G401 (cell line): ENCODE results near the gene PAN3. TPM values are rescaled to one million over a fixed set of nuclear protein-coding genes. Genes with fewer than 3 reads are reported as not detected.
A peak's percentile ranks its signal among the peaks of the same experiment; 100 is the strongest.
"Not testable (repeated sequence)": the region's sequence is repeated elsewhere in the genome, so short reads cannot be mapped to it uniquely, and the experiment has no call there.

ENCODE experiments used
- DNase-seq: peaks from one replicate; pipeline ENCODE4 v3.0.0-alpha.2; 2015; ENCODE audit warnings: low spot score
- in situ Hi-C: cut with HindIII; loops from 2 replicates; pipeline ENCODE4 v1.10.0; 2016; ENCODE audit warnings: low sequenced_read_pairs, mixed read lengths
- total RNA-seq: library from RNA; depleted of rRNA; stranded (reverse); fragments of >200 nt; shearing (Covaris generic); gene quantifications from 2 replicates; pipeline ENCODE4 v1.2.3, GENCODE V29; 2014; rRNA removed

PAN3 gene
- total RNA-seq = 11.4 and 21.3 TPM in 2 replicates

GRCh38 chr13:28138012-28138755, at the start of gene PAN3:
TSS of gene PAN3 (plus strand) at chr13:28138545. CDS start at chr13:28138658, 113 bp downstream.
- peak; percentile 86 for DNase-seq
- in situ Hi-C loops = no loop called here

GRCh38 chr13:28089065-28089464, 49.3 kb upstream of the PAN3 start:
- no peak for DNase-seq
- in situ Hi-C loops = no loop called here

GRCh38 chr13:28092431-28092830, 45.9 kb upstream of the PAN3 start:
- in situ Hi-C loops = no loop called here
- DNase-seq = no peak

GRCh38 chr13:28093881-28094280, 44.5 kb upstream of the PAN3 start:
- in situ Hi-C loops = no loop called here
- DNase-seq = no peak

- no peak for DNase-seq
- in situ Hi-C loops = no loop called here
These were observed 44.0 kb upstream of the PAN3 start for GRCh38 chr13:28094306-28094705.

GRCh38 chr13:28097503-28097902, 40.8 kb upstream of the PAN3 start:
- in situ Hi-C loops = no loop called here
- no peak for DNase-seq

- in situ Hi-C loops = no loop called here
- peak; percentile 60 for DNase-seq
These were observed 38.8 kb upstream of the PAN3 start for GRCh38 chr13:28099396-28100149.

GRCh38 chr13:28100150-28101121, 37.9 kb upstream of the PAN3 start, which contains the start of gene FLT3:
TSS of gene FLT3 (minus strand) at chr13:28100576. CDS start at chr13:28100510, 66 bp downstream.
- DNase-seq = peak; percentile 81
- in situ Hi-C loops = no loop called here

- in situ Hi-C loops = not testable (repeated sequence)
These were observed 36.5 kb upstream of the PAN3 start for GRCh38 chr13:28101886-28102285.

GRCh38 chr13:28106976-28107375, 31.4 kb upstream of the PAN3 start:
- DNase-seq = no peak
- in situ Hi-C loops = no loop called here

More at GRCh38 chr13:28101886-28102285, 36.5 kb upstream of the PAN3 start:
- not testable (repeated sequence) for DNase-seq

GRCh38 chr13:28110414-28110813, 27.9 kb upstream of the PAN3 start:
- in situ Hi-C loops = no loop called here
- no peak for DNase-seq

- DNase-seq = peak; percentile 75
- in situ Hi-C loops = no loop called here
These were observed 21.6 kb upstream of the PAN3 start for GRCh38 chr13:28116736-28117135.

- DNase-seq = peak; percentile 94
- in situ Hi-C loops = no loop called here
These were observed 20.5 kb upstream of the PAN3 start for GRCh38 chr13:28117689-28118377.

- in situ Hi-C loops = no loop called here
- DNase-seq = no peak
These were observed 18.0 kb upstream of the PAN3 start for GRCh38 chr13:28120317-28120716.

GRCh38 chr13:28121224-28121623, 17.1 kb upstream of the PAN3 start:
- in situ Hi-C loops = no loop called here

GRCh38 chr13:28128030-28128429, 10.3 kb upstream of the PAN3 start:
- in situ Hi-C loops = no loop called here
- DNase-seq = peak; percentile 99

More at GRCh38 chr13:28121224-28121623, 17.1 kb upstream of the PAN3 start:
- DNase-seq = no peak

- no peak for DNase-seq
- in situ Hi-C loops = no loop called here
These were observed 9.4 kb upstream of the PAN3 start for GRCh38 chr13:28128926-28129325.

- in situ Hi-C loops = no loop called here
- no peak for DNase-seq
These were observed 8.2 kb upstream of the PAN3 start for GRCh38 chr13:28129911-28130693.
